Thymus (tissue), 11 donors: ENCODE measurements around the gene NNMT. TPM values are rescaled to one million over a fixed set of nuclear protein-coding genes. Genes with fewer than 3 reads are reported as not detected.
A peak's percentile ranks its signal among the peaks of the same experiment; 100 is the strongest.
"Not testable (repeated sequence)": the region's sequence is repeated elsewhere in the genome, so short reads cannot be mapped to it uniquely, and the experiment has no call there.

Experiments
- DNase-seq, 9 donors: peaks; one replicate each; pipeline ENCODE4 v3.0.0-alpha.2; 2013; ENCODE audit warnings: low spot score in 9 of 9, low read depth in 6 of 9, missing footprints in 1 of 9
- H3K27ac ChIP-seq, 2 donors: one replicate each; pipeline ENCODE4 v1.5.1; 2013; ENCODE audit warnings: control low read depth in 1 of 2, low read depth in 1 of 2, low read length in 1 of 2, mild to moderate bottlenecking in 1 of 2, moderate library complexity in 1 of 2
- H3K27me3 ChIP-seq, 2 donors: one replicate each; pipeline ENCODE4 v1.5.1; 2013; ENCODE audit warnings: low read length in 1 of 2; ENCODE audit not compliant: control insufficient read depth in 2 of 2, insufficient read depth in 1 of 2
- H3K36me3 ChIP-seq, 2 donors: one replicate each; pipeline ENCODE4 v1.5.1; 2013; ENCODE audit warnings: low read length in 1 of 2, mild to moderate bottlenecking in 1 of 2, moderate library complexity in 1 of 2; ENCODE audit not compliant: control insufficient read depth in 2 of 2, insufficient read depth in 2 of 2
- H3K4me1 ChIP-seq, 2 donors: one replicate each; pipeline ENCODE4 v1.5.1; 2013; ENCODE audit warnings: low read length in 2 of 2; ENCODE audit not compliant: control insufficient read depth in 2 of 2, insufficient read depth in 2 of 2
- H3K4me3 ChIP-seq, 2 donors: one replicate each; pipeline ENCODE4 v1.5.1; 2013; ENCODE audit warnings: low read length in 2 of 2, control low read depth in 1 of 2, mild to moderate bottlenecking in 1 of 2
- H3K9me3 ChIP-seq, 2 donors: one replicate each; pipeline ENCODE4 v1.5.1; 2013; ENCODE audit warnings: low read length in 1 of 2, mild to moderate bottlenecking in 1 of 2; ENCODE audit not compliant: control insufficient read depth in 2 of 2, insufficient read depth in 1 of 2
- WGBS: extraction: QIAGEN DNeasy Blood & Tissue Kit; methylation state at CpG from one replicate; pipeline ENCODE4 v1.1.7; 2013; 5-methylcytosine and 5-hydroxymethylcytosine counted together
- polyA plus RNA-seq: library from polyadenylated mRNA; stranded (reverse); fragments of 200-250 nt; gene quantifications from one replicate; pipeline ENCODE4 v1.2.3, GENCODE V29; 2013
- total RNA-seq: library from RNA; stranded (reverse); fragments of 120-200 nt; gene quantifications from one replicate; pipeline ENCODE4 v1.2.4, GENCODE V29; 2013
- donor health status: healthy.

NNMT gene
- total and polyA plus RNA-seq, 2 donors: 0.99 to 351 TPM

DNA sequence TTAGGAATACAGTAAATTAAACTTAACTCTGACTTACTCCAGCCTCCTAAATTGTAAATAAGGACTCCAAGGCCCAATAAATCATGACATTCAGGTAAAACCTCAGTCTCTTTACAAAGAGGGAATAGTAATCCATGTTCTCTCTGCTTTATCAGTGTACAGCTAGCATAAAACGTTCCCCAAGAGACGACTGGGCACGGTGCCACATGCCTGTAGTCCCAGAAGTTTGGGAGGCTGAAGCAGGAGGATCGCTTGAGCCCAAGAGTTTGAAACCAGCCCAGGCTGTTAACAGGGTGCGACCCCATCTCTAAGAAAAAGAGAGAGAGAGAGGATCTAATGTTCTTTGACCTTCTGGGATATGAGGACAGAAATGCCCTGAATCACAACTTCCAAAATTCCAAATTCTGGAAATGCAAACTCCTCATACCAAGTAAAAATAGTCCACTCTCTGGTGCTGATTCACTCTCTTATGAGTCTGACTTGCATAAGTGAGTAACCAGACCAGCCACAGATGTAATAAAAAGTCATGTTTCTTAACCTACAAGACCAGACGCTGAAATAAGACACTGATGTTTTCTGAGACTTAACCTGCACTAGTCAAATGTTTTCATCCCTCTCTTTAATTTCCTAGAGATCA lies 25.5 kb downstream of the NNMT start:
- H3K9me3 ChIP-seq: no peaks in the 10 kb centered on the region
- peaks cover 0 to 3% of the 10 kb centered on the region in 2 donors for H3K27me3 ChIP-seq
- DNase-seq: no peak
- H3K4me3 ChIP-seq: no peak overlapping the region
- no peaks in the 10 kb centered on the region for H3K36me3 ChIP-seq
- no peaks in the 10 kb centered on the region for H3K4me1 ChIP-seq
- 92% methylated on average over 6 of the region's 6 CpGs for WGBS
- no peak overlapping the region for H3K27ac ChIP-seq

DNA sequence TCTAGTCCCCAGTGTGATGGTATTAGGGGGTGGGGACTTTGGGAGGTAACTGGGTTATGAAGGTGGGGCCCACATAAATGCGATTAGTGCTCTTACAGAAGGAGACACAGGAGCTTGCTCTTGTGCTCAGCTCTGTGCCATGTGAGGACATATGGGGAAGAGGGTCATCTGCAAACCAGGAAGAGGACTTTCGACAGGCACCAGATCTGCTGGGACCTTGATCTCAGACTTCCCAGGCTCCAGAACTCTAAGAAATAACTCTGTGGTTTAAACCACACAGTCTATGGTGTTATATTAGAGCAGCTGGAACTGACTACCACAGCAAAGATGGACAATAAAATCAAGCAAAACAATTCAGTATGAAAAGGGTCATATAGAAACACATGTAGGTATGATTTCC lies 26.7 kb downstream of the NNMT start:
- Histone ChIP-seq H3K4me3 (no peak overlapping the region), H3K9me3 (no peaks in the 10 kb centered on the region), H3K4me1 (no peaks in the 10 kb centered on the region), H3K36me3 (no peaks in the 10 kb centered on the region), H3K27me3 (peaks cover 0 to 3% of the 10 kb centered on the region in 2 donors), H3K27ac (no peak overlapping the region)
- WGBS: 92% methylated on average over 2 of the region's 2 CpGs
- no peak for DNase-seq

DNA sequence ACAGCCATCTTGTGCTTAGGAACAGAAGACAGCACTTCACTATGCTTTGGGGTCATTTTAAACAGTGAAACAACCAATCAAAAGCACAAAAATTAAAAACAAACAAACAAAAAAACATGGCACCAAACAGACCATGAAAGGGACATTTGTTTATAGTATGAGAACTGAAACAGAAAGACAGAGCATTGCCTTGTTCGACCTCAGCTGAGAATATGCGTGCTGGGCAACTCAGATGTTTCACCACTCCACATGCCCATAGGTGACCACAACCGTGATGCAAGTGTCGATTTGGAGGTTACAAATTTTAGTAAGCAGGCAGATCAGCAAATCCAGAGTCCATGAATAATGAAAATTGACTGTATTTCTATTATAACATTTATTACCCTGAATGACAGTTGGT lies 30.0 kb downstream of the NNMT start:
- 94% methylated on average over 4 of the region's 4 CpGs for WGBS
- DNase-seq: no peak

DNA sequence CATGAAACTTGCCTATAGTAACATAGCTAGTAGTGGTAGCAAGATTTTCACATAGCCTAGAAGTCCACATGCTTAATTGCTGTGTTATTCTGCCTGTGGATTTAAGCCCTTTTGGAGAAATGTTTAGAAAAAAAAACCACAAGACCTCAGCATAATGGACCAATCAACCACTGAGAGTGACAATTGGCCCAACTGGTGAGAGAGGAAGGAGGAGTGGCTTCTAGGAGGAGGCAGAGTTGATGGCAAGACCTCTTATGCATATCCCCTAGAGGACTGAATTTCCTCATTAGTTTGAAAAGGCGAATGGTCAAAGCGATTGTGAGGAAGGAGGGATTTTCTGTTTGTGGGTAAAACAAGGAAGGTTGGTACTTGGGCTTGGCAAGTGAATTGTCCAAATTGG lies 30.6 kb downstream of the NNMT start:
- no peak overlapping the region for H3K27ac ChIP-seq
- WGBS: 92% methylated on average over 2 of the region's 2 CpGs

More for the DNA sequence above, 30.0 kb downstream of the NNMT start:
- Histone ChIP-seq H3K27ac (no peak overlapping the region), H3K27me3 (no peaks in the 10 kb centered on the region), H3K36me3 (no peaks in the 10 kb centered on the region), H3K4me1 (no peaks in the 10 kb centered on the region), H3K9me3 (no peaks in the 10 kb centered on the region), H3K4me3 (no peak overlapping the region)

DNA sequence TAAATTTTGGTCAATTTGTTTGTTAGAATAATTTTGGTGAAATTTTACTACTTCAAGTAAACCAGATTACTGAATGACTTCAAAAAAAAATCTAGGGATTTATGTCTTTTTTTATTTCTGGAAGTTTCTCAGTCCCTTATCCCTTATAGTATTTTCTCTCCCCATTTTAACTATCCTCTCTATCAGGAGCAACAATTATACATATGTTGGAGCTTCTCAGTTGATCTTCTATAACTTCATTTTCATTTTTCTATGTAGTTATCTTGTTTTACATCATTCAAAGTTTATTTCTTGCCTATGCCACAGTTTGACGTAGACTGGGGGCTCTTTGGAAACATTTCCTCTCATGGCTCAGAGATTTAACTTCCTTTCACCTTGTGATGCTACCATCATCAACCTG lies 34.2 kb downstream of the NNMT start:
- WGBS: 90% methylated on average over 1 of the region's 1 CpG
- Histone ChIP-seq H3K4me1 (no peaks in the 10 kb centered on the region), H3K4me3 (no peak overlapping the region), H3K9me3 (no peaks in the 10 kb centered on the region), H3K27ac (no peak overlapping the region), H3K27me3 (no peaks in the 10 kb centered on the region), H3K36me3 (no peaks in the 10 kb centered on the region)
- DNase-seq: no peak

More for the DNA sequence above, 30.6 kb downstream of the NNMT start:
- H3K4me3 ChIP-seq: no peak overlapping the region
- no peak for DNase-seq
- no peaks in the 10 kb centered on the region for H3K27me3 ChIP-seq
- H3K4me1 ChIP-seq: no peaks in the 10 kb centered on the region
- H3K9me3 ChIP-seq: no peaks in the 10 kb centered on the region
- H3K36me3 ChIP-seq: no peaks in the 10 kb centered on the region

DNA sequence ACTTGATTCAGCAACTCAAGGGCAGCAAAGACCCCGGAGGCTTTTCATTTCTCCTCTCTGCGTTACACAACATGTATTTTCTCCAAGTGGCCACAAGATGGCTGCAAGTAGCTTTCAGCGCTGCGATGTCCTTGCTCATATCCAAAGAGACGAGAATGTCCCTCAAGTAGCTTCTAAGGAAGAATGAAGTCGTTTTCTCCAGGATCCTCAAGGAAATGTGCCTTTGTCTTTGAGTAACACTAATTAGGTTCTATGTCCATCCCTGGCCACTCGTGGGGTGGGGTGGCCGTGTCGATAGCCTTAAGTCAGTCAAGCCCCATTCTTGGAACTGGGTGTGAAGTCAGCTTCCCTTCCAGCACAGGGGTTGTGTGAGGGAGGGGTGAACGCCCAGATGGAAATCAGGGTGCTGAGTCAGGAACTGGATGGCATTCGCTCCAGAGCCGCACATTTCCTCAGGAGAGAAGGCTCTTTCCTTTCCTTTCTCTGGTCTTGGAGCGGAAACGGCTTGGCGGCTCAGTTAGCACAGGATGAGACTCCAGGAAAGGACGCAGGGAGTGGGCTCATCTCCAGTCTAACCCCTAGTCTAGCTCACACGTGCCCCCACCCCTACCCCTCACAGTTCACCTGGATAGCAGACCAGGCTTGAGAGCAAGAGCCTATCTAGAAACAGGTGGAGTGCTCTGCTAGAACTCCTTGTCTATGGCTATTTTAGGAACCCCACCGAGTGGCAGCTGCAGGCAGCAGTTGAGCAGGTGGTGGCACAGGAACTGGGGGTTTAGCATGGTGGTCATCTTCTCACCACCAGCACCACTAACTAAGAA lies 44.3 kb downstream of the NNMT start:
- Histone ChIP-seq H3K36me3 (no peaks in the 10 kb centered on the region), H3K27me3 (no peaks in the 10 kb centered on the region), H3K9me3 (peaks cover 0 to 3% of the 10 kb centered on the region in 2 donors), H3K4me1 (peaks cover 2 to 7% of the 10 kb centered on the region in 2 donors), H3K4me3 (no peak overlapping the region), H3K27ac (no peak overlapping the region)
- 22% methylated on average over 18 of the region's 18 CpGs for WGBS
- DNase-seq: peak in 6 of 9 donors; percentile 15 to 55 (median 16)

DNA sequence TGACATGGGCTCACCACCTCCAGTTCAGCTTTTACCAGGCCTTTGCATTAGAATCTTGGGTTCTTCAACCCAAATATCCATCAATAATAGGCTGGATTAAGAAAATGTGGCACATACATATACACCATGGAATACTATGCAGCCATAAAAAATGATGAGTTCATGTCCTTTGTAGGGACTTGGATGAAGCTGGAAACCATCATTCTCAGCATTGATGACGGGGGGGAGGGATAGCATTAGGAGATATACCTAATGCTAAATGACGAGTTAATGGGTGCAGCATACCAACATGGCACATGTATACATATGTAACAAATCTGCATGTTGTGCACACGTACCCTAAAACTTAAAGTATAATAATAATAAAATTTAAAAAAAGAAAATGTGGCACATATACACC lies 45.5 kb downstream of the NNMT start:
- 96% methylated on average over 3 of the region's 3 CpGs for WGBS
- DNase-seq, H3K36me3 ChIP-seq, H3K4me1 ChIP-seq, H3K27ac ChIP-seq, H3K27me3 ChIP-seq, H3K9me3 ChIP-seq, H3K4me3 ChIP-seq: not testable (repeated sequence)

DNA sequence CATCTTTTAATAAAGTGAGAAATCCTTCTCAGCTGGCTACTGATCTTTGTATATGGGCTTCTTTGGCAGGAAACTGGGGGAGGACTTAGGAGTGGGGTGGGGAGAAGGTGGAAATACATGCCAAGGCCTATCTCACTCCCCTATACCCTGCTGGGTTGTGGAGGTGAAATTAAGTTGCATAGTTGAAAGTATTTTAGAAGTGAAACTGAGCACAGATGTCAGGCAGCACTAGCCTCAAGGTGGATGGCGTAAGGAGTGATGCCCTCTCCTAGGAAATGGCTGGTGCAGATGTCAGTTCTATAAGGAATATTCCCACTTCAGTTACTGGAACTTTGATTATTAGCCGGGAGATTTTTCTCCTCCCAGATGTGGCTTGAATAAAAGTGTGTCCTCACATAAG lies 46.3 kb downstream of the NNMT start:
- Histone ChIP-seq H3K4me3 (no peak overlapping the region), H3K27me3 (no peaks in the 10 kb centered on the region), H3K36me3 (no peaks in the 10 kb centered on the region), H3K9me3 (peaks cover 0 to 6% of the 10 kb centered on the region in 2 donors), H3K4me1 (peaks cover 2 to 7% of the 10 kb centered on the region in 2 donors), H3K27ac (no peak overlapping the region)
- DNase-seq: no peak
- WGBS: 97% methylated on average over 2 of the region's 2 CpGs

DNA sequence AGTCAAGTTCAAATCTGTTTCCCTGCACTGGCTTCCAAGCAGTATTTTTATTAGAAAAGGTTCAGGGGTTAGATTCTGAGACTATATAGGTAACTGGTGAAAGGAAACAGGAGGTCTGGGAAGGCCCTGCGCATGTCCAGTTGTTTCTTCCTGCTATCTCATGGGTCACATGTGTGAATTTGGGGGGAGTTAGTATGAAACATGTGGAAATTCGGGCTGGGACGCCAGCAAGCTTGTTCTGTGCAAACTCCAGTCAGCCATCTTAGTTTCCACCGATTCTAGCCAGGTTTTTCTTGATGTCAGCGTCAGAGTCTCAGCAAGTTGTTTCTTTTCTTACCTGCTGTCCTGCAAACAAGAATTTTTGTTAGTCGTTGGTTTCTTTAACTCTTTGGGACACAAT lies 46.8 kb downstream of the NNMT start:
- no peaks in the 10 kb centered on the region for H3K36me3 ChIP-seq
- DNase-seq: no peak
- peaks cover 0 to 6% of the 10 kb centered on the region in 2 donors for H3K9me3 ChIP-seq
- no peaks in the 10 kb centered on the region for H3K27me3 ChIP-seq
- no peak overlapping the region for H3K4me3 ChIP-seq
- H3K27ac ChIP-seq: no peak overlapping the region
- WGBS: 93% methylated on average over 6 of the region's 6 CpGs
- H3K4me1 ChIP-seq: peaks cover 2 to 7% of the 10 kb centered on the region in 2 donors
